PFSK-1 (cell line): ENCODE measurements around the gene DDX10.

Experiments used
- POLR2AphosphoS5 ChIP-seq: IDR thresholded peaks from 2 replicates; pipeline ENCODE4 v1.6.1; 2012; ENCODE audit warnings: low read depth, mild to moderate bottlenecking, control low read depth, low read length, moderate library complexity
- TF ChIP-seq, protein P1 (sequence below), 2 experiments: IDR thresholded peaks; 2 replicates each; pipeline versions ENCODE4 v1.6.1 to v1.8.0; 2011 to 2012; ENCODE audit warnings: low read depth in 2 of 2, low read length in 2 of 2, control low read depth in 1 of 2, inconsistent platforms in 1 of 2, mild to moderate bottlenecking in 1 of 2, moderate library complexity in 1 of 2; ENCODE audit not compliant: insufficient read depth in 1 of 2

DNA sequence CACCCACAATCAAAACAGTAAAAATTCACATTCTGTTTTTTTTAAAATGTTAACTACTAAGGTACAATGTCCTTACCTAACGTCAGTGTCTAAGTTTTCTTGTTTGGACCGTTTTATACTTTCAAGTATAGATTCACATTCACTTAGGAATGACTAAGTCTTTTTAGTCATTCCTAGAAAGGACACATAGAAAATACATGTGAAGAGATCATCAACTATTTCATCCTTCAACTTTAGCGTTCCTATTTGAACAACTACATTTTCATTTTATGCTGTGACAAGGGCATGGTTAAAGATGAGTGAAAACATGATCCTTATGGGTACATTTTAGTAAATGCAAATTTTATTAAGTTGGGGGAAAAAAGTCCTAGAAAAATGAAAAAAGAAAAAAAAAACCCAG, 62.8 kb downstream of the DDX10 start:
- TF ChIP-seq, protein P1, sequence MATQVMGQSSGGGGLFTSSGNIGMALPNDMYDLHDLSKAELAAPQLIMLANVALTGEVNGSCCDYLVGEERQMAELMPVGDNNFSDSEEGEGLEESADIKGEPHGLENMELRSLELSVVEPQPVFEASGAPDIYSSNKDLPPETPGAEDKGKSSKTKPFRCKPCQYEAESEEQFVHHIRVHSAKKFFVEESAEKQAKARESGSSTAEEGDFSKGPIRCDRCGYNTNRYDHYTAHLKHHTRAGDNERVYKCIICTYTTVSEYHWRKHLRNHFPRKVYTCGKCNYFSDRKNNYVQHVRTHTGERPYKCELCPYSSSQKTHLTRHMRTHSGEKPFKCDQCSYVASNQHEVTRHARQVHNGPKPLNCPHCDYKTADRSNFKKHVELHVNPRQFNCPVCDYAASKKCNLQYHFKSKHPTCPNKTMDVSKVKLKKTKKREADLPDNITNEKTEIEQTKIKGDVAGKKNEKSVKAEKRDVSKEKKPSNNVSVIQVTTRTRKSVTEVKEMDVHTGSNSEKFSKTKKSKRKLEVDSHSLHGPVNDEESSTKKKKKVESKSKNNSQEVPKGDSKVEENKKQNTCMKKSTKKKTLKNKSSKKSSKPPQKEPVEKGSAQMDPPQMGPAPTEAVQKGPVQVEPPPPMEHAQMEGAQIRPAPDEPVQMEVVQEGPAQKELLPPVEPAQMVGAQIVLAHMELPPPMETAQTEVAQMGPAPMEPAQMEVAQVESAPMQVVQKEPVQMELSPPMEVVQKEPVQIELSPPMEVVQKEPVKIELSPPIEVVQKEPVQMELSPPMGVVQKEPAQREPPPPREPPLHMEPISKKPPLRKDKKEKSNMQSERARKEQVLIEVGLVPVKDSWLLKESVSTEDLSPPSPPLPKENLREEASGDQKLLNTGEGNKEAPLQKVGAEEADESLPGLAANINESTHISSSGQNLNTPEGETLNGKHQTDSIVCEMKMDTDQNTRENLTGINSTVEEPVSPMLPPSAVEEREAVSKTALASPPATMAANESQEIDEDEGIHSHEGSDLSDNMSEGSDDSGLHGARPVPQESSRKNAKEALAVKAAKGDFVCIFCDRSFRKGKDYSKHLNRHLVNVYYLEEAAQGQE (IDR thresholded peaks at IDR 0.05; ENCODE audit: insufficient read depth in 1 of 2, low read depth in 2 of 2, low read length in 2 of 2), result no peak
- no peak for TF ChIP-seq POLR2AphosphoS5
